PFSK-1 (cell line): ENCODE measurements around the gene ANKRD1.
A peak's percentile ranks its signal among the peaks of the same experiment; 100 is the strongest.

Experiments
- POLR2AphosphoS5 ChIP-seq: IDR thresholded peaks from 2 replicates; pipeline ENCODE4 v1.6.1; 2012; ENCODE audit warnings: low read depth, mild to moderate bottlenecking, control low read depth, low read length, moderate library complexity
- TF ChIP-seq, protein P1 (sequence below), 2 experiments: IDR thresholded peaks; 2 replicates each; pipeline versions ENCODE4 v1.6.1 to v1.8.0; 2011 to 2012; ENCODE audit warnings: low read depth in 2 of 2, low read length in 2 of 2, control low read depth in 1 of 2, inconsistent platforms in 1 of 2, mild to moderate bottlenecking in 1 of 2, moderate library complexity in 1 of 2; ENCODE audit not compliant: insufficient read depth in 1 of 2

DNA sequence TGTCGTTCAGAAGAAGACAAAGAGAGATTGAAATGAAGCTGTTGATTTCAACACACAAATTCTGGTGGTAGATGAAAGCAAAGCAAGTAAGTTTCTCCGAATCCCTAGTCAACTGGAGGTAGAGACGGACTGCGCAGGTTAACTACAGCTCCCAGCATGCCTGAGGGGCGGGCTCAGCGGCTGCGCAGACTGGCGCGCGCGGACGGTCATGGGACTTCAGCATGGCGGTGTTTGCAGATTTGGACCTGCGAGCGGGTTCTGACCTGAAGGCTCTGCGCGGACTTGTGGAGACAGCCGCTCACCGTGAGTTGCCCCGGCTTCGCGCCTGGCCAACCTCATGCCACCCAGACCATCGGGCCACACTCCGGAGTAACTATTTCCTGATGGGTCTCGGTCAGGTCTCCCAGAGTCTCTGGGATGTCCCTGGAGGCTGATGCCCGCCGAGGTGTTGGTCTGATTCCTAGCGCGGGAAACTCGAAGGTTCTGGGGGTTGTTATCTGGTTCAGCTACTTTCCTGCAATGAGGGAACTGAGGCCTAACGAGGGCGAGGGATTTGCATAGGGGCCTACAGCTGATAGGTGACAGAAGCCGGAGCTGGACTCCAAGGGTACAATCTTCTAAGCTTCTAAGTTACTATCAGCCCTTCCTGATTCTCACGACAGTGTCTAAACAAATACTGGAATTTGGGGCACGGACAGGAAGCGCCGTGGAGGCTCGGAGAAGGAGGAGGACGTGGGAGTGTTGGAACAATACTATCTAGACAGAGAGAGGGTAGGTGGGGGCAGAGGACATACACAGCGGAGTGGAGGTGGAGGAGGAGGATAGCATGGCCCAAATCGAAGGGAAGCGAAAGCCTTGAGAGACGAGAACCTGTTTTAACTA lies 48.9 kb downstream of the ANKRD1 start, which contains the start of gene RPP30:
- TF ChIP-seq POLR2AphosphoS5: peak; percentile 79
- TF ChIP-seq, protein P1, sequence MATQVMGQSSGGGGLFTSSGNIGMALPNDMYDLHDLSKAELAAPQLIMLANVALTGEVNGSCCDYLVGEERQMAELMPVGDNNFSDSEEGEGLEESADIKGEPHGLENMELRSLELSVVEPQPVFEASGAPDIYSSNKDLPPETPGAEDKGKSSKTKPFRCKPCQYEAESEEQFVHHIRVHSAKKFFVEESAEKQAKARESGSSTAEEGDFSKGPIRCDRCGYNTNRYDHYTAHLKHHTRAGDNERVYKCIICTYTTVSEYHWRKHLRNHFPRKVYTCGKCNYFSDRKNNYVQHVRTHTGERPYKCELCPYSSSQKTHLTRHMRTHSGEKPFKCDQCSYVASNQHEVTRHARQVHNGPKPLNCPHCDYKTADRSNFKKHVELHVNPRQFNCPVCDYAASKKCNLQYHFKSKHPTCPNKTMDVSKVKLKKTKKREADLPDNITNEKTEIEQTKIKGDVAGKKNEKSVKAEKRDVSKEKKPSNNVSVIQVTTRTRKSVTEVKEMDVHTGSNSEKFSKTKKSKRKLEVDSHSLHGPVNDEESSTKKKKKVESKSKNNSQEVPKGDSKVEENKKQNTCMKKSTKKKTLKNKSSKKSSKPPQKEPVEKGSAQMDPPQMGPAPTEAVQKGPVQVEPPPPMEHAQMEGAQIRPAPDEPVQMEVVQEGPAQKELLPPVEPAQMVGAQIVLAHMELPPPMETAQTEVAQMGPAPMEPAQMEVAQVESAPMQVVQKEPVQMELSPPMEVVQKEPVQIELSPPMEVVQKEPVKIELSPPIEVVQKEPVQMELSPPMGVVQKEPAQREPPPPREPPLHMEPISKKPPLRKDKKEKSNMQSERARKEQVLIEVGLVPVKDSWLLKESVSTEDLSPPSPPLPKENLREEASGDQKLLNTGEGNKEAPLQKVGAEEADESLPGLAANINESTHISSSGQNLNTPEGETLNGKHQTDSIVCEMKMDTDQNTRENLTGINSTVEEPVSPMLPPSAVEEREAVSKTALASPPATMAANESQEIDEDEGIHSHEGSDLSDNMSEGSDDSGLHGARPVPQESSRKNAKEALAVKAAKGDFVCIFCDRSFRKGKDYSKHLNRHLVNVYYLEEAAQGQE (IDR thresholded peaks at IDR 0.05; ENCODE audit: insufficient read depth in 1 of 2, low read depth in 2 of 2, low read length in 2 of 2): no peak
